OCI-LY7 (cell line): ENCODE results near the gene XPNPEP2.

Experiments used
- CTCF ChIP-seq: fragments of 200-600 bp; sonication (generic); conservative IDR thresholded peaks from 2 replicates; pipeline ENCODE4 v1.5.1; 2014; ENCODE audit warnings: mild to moderate bottlenecking, antibody characterized with exemption, low read length, moderate library complexity, mixed read lengths
- EZH2phosphoT487 ChIP-seq: fragments of 200-600 bp; sonication (generic); IDR thresholded peaks from 2 replicates; pipeline ENCODE4 v1.6.1; 2018; ENCODE audit warnings: low read depth, borderline replicate concordance, mild to moderate bottlenecking, mixed run types, antibody characterized with exemption, low read length, moderate library complexity, mixed read lengths

DNA sequence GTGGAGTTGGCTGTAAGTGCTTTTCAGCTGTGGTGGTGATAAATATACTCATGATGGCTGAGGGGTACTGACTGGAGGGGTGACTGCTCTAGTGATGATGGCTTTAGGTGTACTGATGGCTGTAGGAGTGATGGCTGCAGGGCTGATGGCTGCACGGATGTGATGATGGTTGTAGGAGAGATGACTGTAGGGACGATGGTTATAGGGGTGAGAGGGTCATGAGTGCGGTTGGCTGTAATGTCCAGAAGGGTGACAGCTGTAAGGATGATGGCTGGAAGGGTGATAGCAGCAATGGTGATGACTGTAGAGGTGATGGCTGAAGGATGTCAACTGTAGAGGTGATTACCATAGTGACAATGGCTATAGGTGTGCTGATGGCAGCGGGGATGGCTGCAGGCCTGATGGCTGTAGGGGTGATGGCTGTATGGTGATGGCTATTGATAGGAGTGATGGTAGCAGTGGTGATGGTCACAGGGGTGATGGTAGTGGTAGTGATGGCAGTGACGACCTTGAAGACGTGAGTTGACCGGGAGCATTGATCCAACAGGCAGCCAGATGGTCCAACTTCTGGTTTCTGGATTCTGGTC lies 40.4 kb downstream of the XPNPEP2 start:
- no peak for TF ChIP-seq CTCF
- TF ChIP-seq EZH2phosphoT487 = no peak
